Cardiac septum (tissue), 1 donor: Measurements from ENCODE around the gene MMP21. TPM values are rescaled to one million over a fixed set of nuclear protein-coding genes. Genes with fewer than 3 reads are reported as not detected.

Experiments
- DNase-seq: peaks from one replicate; pipeline ENCODE4 v3.0.0-alpha.2; 2020; ENCODE audit warnings: low spot score
- intact Hi-C: fragments of 100-400 bp; cut with DNase I; formaldehyde crosslinking; loops from one replicate; pipeline ENCODE4 v1.14.0; 2022
- microRNA-seq: library from miRNA; unstranded; fragments of <30 nt; microRNA quantifications from one replicate; pipeline ENCODE4 v1.2.0, GENCODE V29; 2020
- total RNA-seq: library from RNA; stranded (reverse); fragmentation: NEBNext Ultra II Directional; extraction: Animal tissue kit (Norgen Biotek cat#: 25700); gene quantifications from one replicate; pipeline ENCODE4 v1.2.1, GENCODE V29; 2021
- donor health status: DM: no; HTN: no; CAD: no.

Gene MMP21
- total RNA-seq, 1 donor from 2014 or later, result not detected

DNA sequence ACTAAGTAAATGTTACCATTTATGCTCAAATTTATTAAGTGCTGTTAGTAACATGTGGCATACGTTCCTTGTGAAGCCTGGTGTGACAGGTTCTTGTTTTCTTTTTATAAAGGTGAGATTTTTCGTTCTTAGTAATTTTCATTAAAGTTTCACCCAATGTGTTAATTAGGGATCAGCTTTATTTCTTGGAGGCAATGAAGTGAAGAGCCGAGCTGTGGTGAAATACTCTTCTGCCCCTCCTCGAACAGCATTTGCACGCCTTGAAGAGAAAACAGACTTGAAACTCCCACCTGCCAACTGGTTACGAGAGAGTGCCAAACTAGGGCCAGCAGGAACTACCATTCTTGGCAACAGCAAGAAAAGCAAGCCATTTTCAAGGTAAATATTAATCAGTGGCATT lies 54.6 kb downstream of the MMP21 start:
- intact Hi-C loops, result no loop called here

DNA sequence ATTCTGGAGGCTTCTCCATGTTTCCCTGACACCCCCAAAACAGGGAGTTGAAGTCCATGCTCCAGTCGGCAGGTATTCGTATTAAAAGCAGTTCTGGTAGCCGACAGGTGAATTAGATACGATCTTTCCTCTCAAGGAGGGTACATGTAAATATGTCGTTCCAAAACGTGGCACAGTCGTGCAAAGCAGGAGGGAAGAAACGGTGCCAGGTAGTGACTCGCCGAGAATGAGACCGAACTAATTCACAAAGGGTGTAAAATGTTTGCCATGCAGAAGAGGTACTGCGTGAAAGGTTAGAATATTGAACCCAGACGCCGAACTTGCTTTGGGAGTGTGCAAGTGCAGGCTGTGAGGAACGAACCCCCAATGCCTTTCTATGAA lies 55.6 kb downstream of the MMP21 start:
- no peak for DNase-seq
- intact Hi-C loops, result no loop called here

More for the DNA sequence above, 54.6 kb downstream of the MMP21 start:
- DNase-seq, result no peak

DNA sequence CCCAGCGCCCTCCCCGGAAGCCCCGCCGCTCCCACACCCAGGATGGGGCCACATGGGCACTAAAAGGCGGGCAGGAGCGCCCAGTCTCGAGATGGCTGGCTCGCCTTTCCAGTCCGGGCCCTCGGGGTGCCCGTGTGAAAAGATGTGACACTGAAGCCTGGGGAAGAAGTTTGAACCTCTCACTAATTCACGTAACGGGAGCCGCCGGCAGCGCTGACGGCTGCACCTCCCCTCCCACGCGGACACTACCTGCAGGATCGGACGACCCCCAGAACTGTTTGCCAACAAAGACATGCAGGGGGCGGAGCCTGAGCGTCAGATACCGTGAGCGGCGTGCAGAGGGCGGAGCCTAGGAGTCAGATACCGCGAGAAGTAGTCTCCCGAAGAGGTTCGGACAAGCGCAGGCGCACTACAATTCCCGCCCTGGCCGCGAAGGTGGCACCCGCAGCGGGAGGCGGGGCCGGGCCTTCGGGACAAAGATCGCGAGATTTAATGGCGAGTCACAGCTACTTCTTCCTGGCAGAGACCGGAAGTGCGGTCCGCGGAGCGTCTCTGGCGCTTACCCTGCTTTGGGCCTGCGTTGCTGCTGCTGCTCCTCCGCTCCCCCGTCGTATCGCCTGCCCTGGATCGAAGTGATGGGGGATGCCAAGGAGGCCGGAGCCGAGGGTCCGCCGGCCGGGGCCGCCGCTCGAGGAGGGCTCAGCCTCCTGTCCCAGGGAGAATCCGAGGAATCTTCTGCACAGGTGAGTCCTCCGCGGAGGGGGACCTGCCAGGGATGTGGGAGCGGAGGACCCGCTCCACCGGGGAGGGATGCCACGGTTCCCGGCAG lies 56.2 kb downstream of the MMP21 start, which contains the start of gene EDRF1:
TSS of gene EDRF1 (plus strand) at position 537 of the 829 bp plus-strand sequence. CDS start at position 636, 99 bp downstream.
- intact Hi-C loops, result no loop called here
- DNase-seq, result peak; percentile 99

Small RNA genes within 50 kb of the gene (microRNA-seq; reads per million reads assigned to microRNA genes)
- 1.8 reads per million for gene MIR4484

Other genes starting within 250 kb of the MMP21 start
- gene TEX36, start 92.7 kb downstream of the MMP21 start, total RNA-seq, result not detected
- gene EDRF1, start 56.1 kb downstream of the MMP21 start, total RNA-seq, result 8.6 TPM
- 69.5 TPM for gene UROS, start 47.4 kb upstream of the MMP21 start, total RNA-seq
- 41.8 TPM for gene BCCIP, start 47.7 kb upstream of the MMP21 start, total RNA-seq
- gene DHX32, start 105.5 kb upstream of the MMP21 start, total RNA-seq, result 45.1 TPM
- 0.43 TPM for gene FANK1, start 120.7 kb upstream of the MMP21 start, total RNA-seq